ENCODE data around the gene PLCB3. TPM values are rescaled to one million over a fixed set of nuclear protein-coding genes. Genes with fewer than 3 reads are reported as not detected.

PLCB3 gene
- total RNA-seq, 2 donors from 2014 or later = 13.6 to 14.4 TPM

Other genes starting within 250 kb of the PLCB3 start
- gene FLRT1, start 215.6 kb upstream of the PLCB3 start, total RNA-seq = 1 to 10 TPM; 1.3 to 1.6 TPM
- 10 to 100 TPM; 37.9 to 48.0 TPM for gene MACROD1, start 85.4 kb upstream of the PLCB3 start, total RNA-seq
- gene STIP1, start 65.4 kb upstream of the PLCB3 start, total RNA-seq = 100 to 1,000 TPM; 102 to 125 TPM
- gene FERMT3, start 44.8 kb upstream of the PLCB3 start, total RNA-seq = 10 to 100 TPM; 23.8 to 25.8 TPM
- gene TRPT1, start 25.3 kb upstream of the PLCB3 start, total RNA-seq = 10 to 100 TPM; 59.6 to 61.2 TPM
- gene NUDT22, start 25.3 kb upstream of the PLCB3 start, total RNA-seq = 10 to 100 TPM; 58.8 to 82.0 TPM
- gene DNAJC4, start 21.0 kb upstream of the PLCB3 start, total RNA-seq = 10 to 100 TPM; 49.2 to 49.3 TPM
- 100 to 1,000 TPM; 276 to 310 TPM for gene VEGFB, start 16.9 kb upstream of the PLCB3 start, total RNA-seq
- 10 to 100 TPM; 63.9 to 66.9 TPM for gene FKBP2, start 10.4 kb upstream of the PLCB3 start, total RNA-seq
- 100 to 1,000 TPM; 122 to 135 TPM for gene PPP1R14B, start 4.6 kb upstream of the PLCB3 start, total RNA-seq
- 10 to 100 TPM; 68.9 to 96.3 TPM for gene BAD, start 33.1 kb downstream of the PLCB3 start, total RNA-seq
- 10 to 100 TPM; 31.6 to 32.6 TPM for gene GPR137, start 34.3 kb downstream of the PLCB3 start, total RNA-seq
- under 1 TPM in 1 of 2 donors, not detected in 1; 0.13 TPM for gene KCNK4, start 39.8 kb downstream of the PLCB3 start, total RNA-seq
- under 1 TPM in 1 of 2 donors, not detected in 1; 0.32 TPM for gene CATSPERZ, start 48.8 kb downstream of the PLCB3 start, total RNA-seq
- gene ESRRA, start 54.0 kb downstream of the PLCB3 start, total RNA-seq = 100 to 1,000 TPM; 147 to 150 TPM
- gene TRMT112, start 66.0 kb downstream of the PLCB3 start, total RNA-seq = 100 to 1,000 TPM in 1 of 2 donors, 10 to 100 TPM in 1; 94.1 to 101 TPM
- gene PRDX5, start 66.6 kb downstream of the PLCB3 start, total RNA-seq = 100 to 1,000 TPM; 264 to 298 TPM
- 10 to 100 TPM in 1 of 2 donors, 1 to 10 TPM in 1; 9.2 to 10.6 TPM for gene CCDC88B, start 88.7 kb downstream of the PLCB3 start, total RNA-seq
- gene RPS6KA4, start 107.6 kb downstream of the PLCB3 start, total RNA-seq = 10 to 100 TPM; 18.1 to 20.1 TPM